Colon (tissue), 2 donors: ENCODE measurements around the gene BBX.

Experiments used
- FAIRE-seq: peaks from 2 replicates; lab custom pipeline; 2012; peaks lifted over from hg19 to GRCh38; lab: Jason Lieb, UNC
- donor health status: control.
- donor health status: control.

BBX gene

GRCh38 chr3:107654218-107654617, 131.5 kb downstream of the BBX start:
- FAIRE-seq, result no peak

GRCh38 chr3:107657971-107658370, 135.2 kb downstream of the BBX start:
- no peak for FAIRE-seq

GRCh38 chr3:107660306-107660976, 137.7 kb downstream of the BBX start:
- FAIRE-seq, result no peak

- no peak for FAIRE-seq
These were observed 138.8 kb downstream of the BBX start for GRCh38 chr3:107661447-107662123.

- no peak for FAIRE-seq
These were observed 139.4 kb downstream of the BBX start for GRCh38 chr3:107662124-107662507.

- no peak for FAIRE-seq
These were observed 139.8 kb downstream of the BBX start for GRCh38 chr3:107662586-107662985.

GRCh38 chr3:107663266-107663665, 140.5 kb downstream of the BBX start:
- no peak for FAIRE-seq

- no peak for FAIRE-seq
These were observed 141.9 kb downstream of the BBX start for GRCh38 chr3:107664614-107665013.

GRCh38 chr3:107665351-107665750, 142.6 kb downstream of the BBX start:
- FAIRE-seq, result no peak

- no peak for FAIRE-seq
These were observed 144.1 kb downstream of the BBX start for GRCh38 chr3:107666853-107667252.

- FAIRE-seq, result no peak
These were observed 145.7 kb downstream of the BBX start for GRCh38 chr3:107668416-107668815.

- FAIRE-seq, result no peak
These were observed 146.2 kb downstream of the BBX start for GRCh38 chr3:107668963-107669362.

- no peak for FAIRE-seq
These were observed 146.9 kb downstream of the BBX start for GRCh38 chr3:107669669-107670068.

- FAIRE-seq, result no peak
These were observed 148.2 kb downstream of the BBX start for GRCh38 chr3:107670986-107671385.

GRCh38 chr3:107674371-107674770, 151.6 kb downstream of the BBX start:
- no peak for FAIRE-seq

- no peak for FAIRE-seq
These were observed 152.6 kb downstream of the BBX start for GRCh38 chr3:107675233-107675900.

- FAIRE-seq, result peak; percentile 89
These were observed 153.9 kb downstream of the BBX start for GRCh38 chr3:107676469-107677309.

GRCh38 chr3:107679921-107680320, 157.2 kb downstream of the BBX start:
- no peak for FAIRE-seq

- no peak for FAIRE-seq
These were observed 157.9 kb downstream of the BBX start for GRCh38 chr3:107680698-107681097.

- no peak for FAIRE-seq
These were observed 158.6 kb downstream of the BBX start for GRCh38 chr3:107681396-107681795.

- no peak for FAIRE-seq
These were observed 159.8 kb downstream of the BBX start for GRCh38 chr3:107682580-107682979.

GRCh38 chr3:107683447-107683846, 160.7 kb downstream of the BBX start:
- FAIRE-seq, result no peak
